ENCODE measurements around the gene PHLDA2. TPM values are rescaled to one million over a fixed set of nuclear protein-coding genes. Genes with fewer than 3 reads are reported as not detected.
A peak's percentile ranks its signal among the peaks of the same experiment; 100 is the strongest.

The PHLDA2 gene, protein sequence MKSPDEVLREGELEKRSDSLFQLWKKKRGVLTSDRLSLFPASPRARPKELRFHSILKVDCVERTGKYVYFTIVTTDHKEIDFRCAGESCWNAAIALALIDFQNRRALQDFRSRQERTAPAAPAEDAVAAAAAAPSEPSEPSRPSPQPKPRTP
- total RNA-seq: 1 to 10 TPM; 2.8 to 3.6 TPM

- no peaks in the 10 kb centered on the region for H3K9me3 Mint-ChIP-seq
- CTCF ChIA-PET: interaction anchor here (1.0 to 2.2 kb wide), 5 partner anchors 8 to 396 kb away, joined by 3 to 18 read pairs (median 6); partner anchors contain the start of gene CDKN1C
- H3K27ac Mint-ChIP-seq: no peak within 1 kb of the TSS
- H3K36me3 Mint-ChIP-seq (ENCODE audit: low read depth): no peaks in the 10 kb centered on the region
- intact Hi-C loops (cut with micrococcal nuclease): loop anchor here (1.0 kb wide), 1 partner anchor 27 kb away; a partner anchor contains a TSS
- DNase-seq: peak; percentile 74
- peaks cover 20% of the 10 kb centered on the region for H3K27me3 Mint-ChIP-seq (ENCODE audit: low read depth)
- peaks cover 23% of the 10 kb centered on the region for H3K4me1 Mint-ChIP-seq (ENCODE audit: low read depth)
- peak within 1 kb of the TSS; percentile 75 for H3K4me3 Mint-ChIP-seq
Observed at GRCh38 chr11:2928605-2929530, at the start of gene PHLDA2. Gene PHLDA2 (minus strand): TSS chr11:2929420. CDS start chr11:2929364, 56 bp downstream.

- Mint-ChIP-seq H3K4me3 (no peak overlapping the region), H3K4me1 (ENCODE audit: low read depth) (peaks cover 33% of the 10 kb centered on the region), H3K9me3 (no peaks in the 10 kb centered on the region), H3K36me3 (ENCODE audit: low read depth) (peaks cover 41% of the 10 kb centered on the region), H3K27ac (no peak overlapping the region), H3K27me3 (ENCODE audit: low read depth) (no peaks in the 10 kb centered on the region)
- intact Hi-C loops (cut with micrococcal nuclease): no loop called here
- DNase-seq: no peak
- CTCF ChIA-PET: interaction anchor here (1.0 kb wide), 1 partner anchor 89 kb away, joined by 3 read pairs; no protein-coding TSS in a partner anchor
Observed at GRCh38 chr11:2977113-2977512, 47.9 kb upstream of the PHLDA2 start.

GRCh38 chr11:2976294-2977063, 47.3 kb upstream of the PHLDA2 start:
- Mint-ChIP-seq H3K4me3 (no peak overlapping the region), H3K4me1 (ENCODE audit: low read depth) (peaks cover 28% of the 10 kb centered on the region), H3K36me3 (ENCODE audit: low read depth) (peaks cover 39% of the 10 kb centered on the region), H3K27me3 (ENCODE audit: low read depth) (no peaks in the 10 kb centered on the region), H3K27ac (no peak overlapping the region), H3K9me3 (no peaks in the 10 kb centered on the region)
- intact Hi-C loops (cut with micrococcal nuclease): no loop called here
- CTCF ChIA-PET: interaction anchor here (0.7 to 3.5 kb wide), 11 partner anchors 12 to 141 kb away, joined by 3 to 19 read pairs (median 3); no protein-coding TSS in a partner anchor
- DNase-seq: no peak

DNA sequence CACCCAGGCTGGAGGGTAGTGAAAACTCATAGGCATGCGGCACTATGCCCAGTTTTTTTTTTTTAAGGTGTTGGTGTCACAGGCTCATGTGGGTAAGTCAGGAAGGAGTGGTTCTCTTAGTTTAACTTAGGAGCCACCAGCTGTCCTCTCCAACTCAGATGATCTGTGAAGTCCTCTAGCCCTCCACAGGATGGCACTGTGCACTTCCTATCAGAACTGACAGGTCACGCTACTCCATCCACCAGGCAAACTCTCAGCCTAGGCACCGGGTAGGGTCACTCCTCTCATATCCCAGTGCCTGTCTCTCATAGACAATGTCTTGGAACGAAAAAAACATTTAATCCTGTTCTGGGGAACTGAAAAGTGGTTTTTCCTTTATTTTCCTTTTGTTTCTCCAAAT, 46.4 kb upstream of the PHLDA2 start:
- intact Hi-C loops (cut with micrococcal nuclease): loop anchor here (1.0 kb wide), 1 partner anchor 15 kb away; no protein-coding TSS in a partner anchor
- H3K36me3 Mint-ChIP-seq (ENCODE audit: low read depth): peaks cover 46% of the 10 kb centered on the region
- CTCF ChIA-PET: interaction anchor here (0.6 to 3.5 kb wide), 11 partner anchors 14 to 142 kb away, joined by 3 to 19 read pairs (median 3); no protein-coding TSS in a partner anchor
- no peaks in the 10 kb centered on the region for H3K9me3 Mint-ChIP-seq
- H3K4me3 Mint-ChIP-seq: no peak overlapping the region
- no peaks in the 10 kb centered on the region for H3K27me3 Mint-ChIP-seq (ENCODE audit: low read depth)
- peak; percentile 65 for DNase-seq
- H3K27ac Mint-ChIP-seq: peak overlapping the region; percentile 25
- peaks cover 26% of the 10 kb centered on the region for H3K4me1 Mint-ChIP-seq (ENCODE audit: low read depth)

DNA sequence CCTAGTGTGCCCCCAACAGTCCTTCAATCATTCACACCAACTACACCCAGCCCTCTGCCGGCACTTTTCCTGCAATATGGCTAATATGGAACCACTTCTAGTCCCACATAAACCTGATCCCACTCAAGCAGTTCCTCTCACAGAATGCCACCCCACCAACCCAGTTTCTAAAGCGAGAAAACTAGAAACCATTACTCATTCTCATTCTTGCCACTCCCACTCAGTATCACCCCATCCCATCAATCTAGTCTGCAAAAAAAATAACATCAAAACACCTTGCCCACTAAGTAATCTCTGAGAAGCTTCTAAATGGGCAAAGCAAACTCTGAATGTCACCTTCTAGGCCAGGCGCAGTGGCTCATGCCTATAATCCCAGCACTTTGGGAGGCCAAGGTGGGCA, 45.1 kb upstream of the PHLDA2 start:
- CTCF ChIA-PET: interaction anchor here (0.7 to 3.5 kb wide), 8 partner anchors 15 to 443 kb away, joined by 3 to 19 read pairs (median 4); no protein-coding TSS in a partner anchor
- peaks cover 26% of the 10 kb centered on the region for H3K4me1 Mint-ChIP-seq (ENCODE audit: low read depth)

GRCh38 chr11:2968341-2968900, 39.2 kb upstream of the PHLDA2 start:
- intact Hi-C loops (cut with micrococcal nuclease): no loop called here
- DNase-seq: no peak
- no peak overlapping the region for H3K27ac Mint-ChIP-seq
- H3K4me3 Mint-ChIP-seq: no peak overlapping the region
- peaks cover 16% of the 10 kb centered on the region for H3K4me1 Mint-ChIP-seq (ENCODE audit: low read depth)
- H3K9me3 Mint-ChIP-seq: no peaks in the 10 kb centered on the region
- CTCF ChIA-PET: interaction anchor here (1.1 kb wide), 1 partner anchor 10 kb away, joined by 3 read pairs; no protein-coding TSS in a partner anchor
- H3K27me3 Mint-ChIP-seq (ENCODE audit: low read depth): no peaks in the 10 kb centered on the region
- H3K36me3 Mint-ChIP-seq (ENCODE audit: low read depth): peaks cover 68% of the 10 kb centered on the region

More for the DNA sequence above, 45.1 kb upstream of the PHLDA2 start:
- H3K9me3 Mint-ChIP-seq: no peaks in the 10 kb centered on the region
- no peak overlapping the region for H3K27ac Mint-ChIP-seq
- no peak overlapping the region for H3K4me3 Mint-ChIP-seq
- DNase-seq: no peak
- H3K36me3 Mint-ChIP-seq (ENCODE audit: low read depth): peaks cover 57% of the 10 kb centered on the region
- no peaks in the 10 kb centered on the region for H3K27me3 Mint-ChIP-seq (ENCODE audit: low read depth)
- intact Hi-C loops (cut with micrococcal nuclease): no loop called here

DNA sequence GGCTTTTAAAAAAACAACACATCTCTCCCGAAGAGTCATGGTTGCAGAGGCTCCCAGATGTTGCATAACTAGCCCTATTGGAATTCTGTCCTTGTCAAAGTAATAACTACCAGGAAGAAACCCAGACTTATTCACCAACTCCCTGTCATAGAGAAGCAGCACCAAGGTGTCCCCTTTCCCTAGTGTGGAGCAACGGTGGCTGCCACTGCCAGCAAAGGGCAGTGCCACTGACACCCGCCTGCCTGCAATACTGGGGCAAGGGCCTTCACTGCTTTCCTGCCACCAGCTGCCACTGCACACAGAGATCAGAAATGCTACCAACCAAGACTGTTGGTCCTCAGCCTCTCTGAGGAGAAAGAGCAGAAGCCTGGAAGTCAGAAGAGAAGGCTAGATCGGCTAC, 35.6 kb upstream of the PHLDA2 start:
- no peak for DNase-seq
- Mint-ChIP-seq H3K36me3 (ENCODE audit: low read depth) (peaks cover 74% of the 10 kb centered on the region), H3K9me3 (no peaks in the 10 kb centered on the region), H3K4me3 (no peak overlapping the region), H3K27me3 (ENCODE audit: low read depth) (no peaks in the 10 kb centered on the region), H3K27ac (no peak overlapping the region), H3K4me1 (ENCODE audit: low read depth) (peaks cover 21% of the 10 kb centered on the region)
- CTCF ChIA-PET: no interaction called here
- intact Hi-C loops (cut with micrococcal nuclease): no loop called here

DNA sequence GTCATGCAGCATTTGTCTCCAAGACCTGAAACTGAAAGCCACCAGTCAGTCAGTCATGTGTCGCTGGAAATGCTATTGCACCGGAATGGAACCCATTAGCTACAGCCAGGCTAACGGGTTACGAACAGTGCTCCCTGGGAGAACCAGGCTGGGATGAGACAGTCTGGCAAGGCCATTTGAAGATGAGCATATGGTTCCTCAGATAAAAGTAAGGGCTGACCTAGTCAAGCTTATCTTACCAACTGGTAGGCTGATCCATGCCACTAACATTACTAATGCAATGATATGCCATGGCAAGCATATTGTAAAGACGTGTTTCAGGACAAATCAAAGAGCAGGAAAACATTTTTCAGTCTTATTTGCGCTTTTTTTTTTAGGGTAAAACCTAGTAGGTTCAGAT, 34.5 kb upstream of the PHLDA2 start:
- H3K36me3 Mint-ChIP-seq (ENCODE audit: low read depth): peaks cover 74% of the 10 kb centered on the region
- no peaks in the 10 kb centered on the region for H3K9me3 Mint-ChIP-seq
- intact Hi-C loops (cut with micrococcal nuclease): no loop called here
- CTCF ChIA-PET: interaction anchor here (0.6 kb wide), 1 partner anchor 16 kb away, joined by 3 read pairs; no protein-coding TSS in a partner anchor
- H3K4me3 Mint-ChIP-seq: no peak overlapping the region
- H3K27me3 Mint-ChIP-seq (ENCODE audit: low read depth): no peaks in the 10 kb centered on the region
- H3K4me1 Mint-ChIP-seq (ENCODE audit: low read depth): peaks cover 21% of the 10 kb centered on the region
- no peak overlapping the region for H3K27ac Mint-ChIP-seq
- DNase-seq: no peak

DNA sequence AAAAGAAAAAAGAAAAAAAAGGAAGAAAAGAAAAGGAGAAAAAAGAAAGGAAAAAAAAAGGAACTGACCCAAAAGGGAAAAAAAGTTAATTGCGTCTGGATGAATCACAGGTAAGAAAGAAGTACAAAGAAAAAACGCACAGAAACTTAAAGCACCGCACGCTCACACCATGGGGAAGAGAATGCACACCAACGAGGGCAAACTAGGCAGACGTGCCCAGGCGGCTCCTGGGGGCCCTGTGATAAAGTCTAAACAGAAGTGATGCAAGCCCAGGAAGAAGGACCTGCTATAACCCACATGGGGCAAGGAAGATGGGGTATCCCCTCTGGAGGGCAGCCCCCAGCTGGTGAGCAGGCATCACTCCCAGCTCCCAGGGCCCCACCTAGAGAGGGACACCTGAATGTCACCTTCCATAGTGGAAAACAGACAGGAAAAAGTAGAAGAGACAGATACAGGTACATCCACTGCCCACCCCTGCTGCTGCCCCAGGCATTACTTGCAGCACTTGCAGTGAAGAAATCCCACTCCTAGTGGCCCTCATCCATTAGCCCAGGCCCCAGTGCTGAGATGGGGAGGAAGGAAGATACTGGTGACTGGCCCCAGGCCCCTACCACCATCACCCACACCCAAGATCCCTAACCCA, 34.0 kb upstream of the PHLDA2 start:
- Mint-ChIP-seq H3K9me3 (no peaks in the 10 kb centered on the region), H3K27me3 (ENCODE audit: low read depth) (no peaks in the 10 kb centered on the region), H3K4me3 (no peak overlapping the region), H3K36me3 (ENCODE audit: low read depth) (peaks cover 73% of the 10 kb centered on the region), H3K27ac (peak overlapping the region; percentile 54), H3K4me1 (ENCODE audit: low read depth) (peaks cover 21% of the 10 kb centered on the region)
- DNase-seq: no peak
- intact Hi-C loops (cut with micrococcal nuclease): no loop called here
- CTCF ChIA-PET: interaction anchor here (0.6 to 0.7 kb wide), 3 partner anchors 15 to 446 kb away, joined by 3 to 5 read pairs (median 3); no protein-coding TSS in a partner anchor

DNA sequence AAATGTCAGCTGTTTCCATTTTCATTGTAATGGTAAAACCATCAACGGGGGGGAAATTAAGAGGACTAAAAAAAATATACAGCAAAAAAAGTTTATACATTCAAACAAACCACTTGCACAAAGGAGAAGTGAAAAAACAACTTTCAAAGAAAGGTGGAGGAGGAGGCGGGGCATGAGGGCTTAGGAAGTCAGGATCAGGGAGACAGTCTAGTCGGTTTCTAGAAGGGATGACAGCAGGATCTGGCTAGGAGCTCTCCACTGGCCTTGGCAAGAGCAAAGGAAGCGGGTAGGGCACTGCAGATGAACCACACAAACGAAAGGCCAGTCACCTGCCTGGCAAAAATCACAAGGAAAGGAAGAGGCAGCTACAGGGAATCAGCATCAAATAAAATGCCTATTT, 31.9 kb upstream of the PHLDA2 start:
- DNase-seq: no peak
- no peaks in the 10 kb centered on the region for H3K27me3 Mint-ChIP-seq (ENCODE audit: low read depth)
- H3K9me3 Mint-ChIP-seq: no peaks in the 10 kb centered on the region
- peaks cover 12% of the 10 kb centered on the region for H3K4me1 Mint-ChIP-seq (ENCODE audit: low read depth)
- CTCF ChIA-PET: interaction anchor here (0.9 kb wide), 1 partner anchor 15 kb away, joined by 3 read pairs; no protein-coding TSS in a partner anchor
- intact Hi-C loops (cut with micrococcal nuclease): no loop called here
- no peak overlapping the region for H3K27ac Mint-ChIP-seq
- H3K4me3 Mint-ChIP-seq: no peak overlapping the region
- peaks cover 68% of the 10 kb centered on the region for H3K36me3 Mint-ChIP-seq (ENCODE audit: low read depth)

- Mint-ChIP-seq H3K4me3 (no peak overlapping the region), H3K27me3 (ENCODE audit: low read depth) (no peaks in the 10 kb centered on the region), H3K27ac (no peak overlapping the region), H3K9me3 (no peaks in the 10 kb centered on the region), H3K36me3 (ENCODE audit: low read depth) (peaks cover 68% of the 10 kb centered on the region), H3K4me1 (ENCODE audit: low read depth) (peaks cover 12% of the 10 kb centered on the region)
- intact Hi-C loops (cut with micrococcal nuclease): no loop called here
- CTCF ChIA-PET: no interaction called here
- DNase-seq: no peak
Observed at GRCh38 chr11:2960139-2960538, 30.9 kb upstream of the PHLDA2 start.
